ENCODE data around the gene KDF1. TPM values are rescaled to one million over a fixed set of nuclear protein-coding genes. Genes with fewer than 3 reads are reported as not detected.

Gene KDF1
- total RNA-seq, 4 donors from 2014 or later: 0.15 TPM; not detected in 3

DNA sequence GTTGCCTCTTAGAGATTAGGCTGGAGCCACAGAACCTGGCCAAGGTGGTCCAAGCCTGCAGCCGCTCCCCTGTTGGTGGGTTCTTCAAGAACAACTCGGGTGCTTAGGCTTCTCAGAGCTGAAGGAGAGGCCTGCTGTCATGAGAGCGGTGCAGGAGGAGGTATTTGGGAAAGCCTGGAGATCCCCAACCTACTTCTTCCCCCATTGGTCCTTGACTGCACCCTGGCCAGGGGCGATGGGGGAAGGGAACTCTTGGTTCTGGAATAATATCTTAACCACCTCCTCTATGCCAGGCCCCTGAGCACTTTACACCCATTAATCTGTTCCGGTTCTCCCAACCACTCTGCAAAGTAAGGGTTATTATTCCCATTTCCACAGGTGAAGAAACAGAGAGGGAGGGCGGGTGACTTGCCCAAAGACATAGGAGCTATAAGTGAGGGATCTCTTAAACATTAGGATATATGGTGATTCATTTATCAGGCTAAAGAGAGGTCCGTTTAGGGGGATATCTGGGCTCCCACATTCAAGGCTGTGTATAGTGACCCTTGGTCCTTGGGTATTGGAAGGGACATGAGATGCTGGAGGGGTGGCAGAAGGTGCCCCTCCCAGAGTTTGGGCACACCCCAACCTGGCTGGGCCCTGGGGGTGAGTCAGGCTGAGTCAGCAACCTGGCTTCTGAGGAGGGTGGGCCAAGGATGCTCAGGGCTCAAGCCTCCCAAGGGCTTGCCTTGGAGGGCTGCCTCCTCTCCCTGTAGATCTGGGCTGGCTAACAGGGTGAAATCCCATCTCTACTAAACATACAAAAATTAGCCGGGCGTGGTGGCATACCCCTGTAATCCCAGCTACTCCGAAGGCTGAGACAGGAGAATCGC, 38.4 kb upstream of the KDF1 start:
- in situ Hi-C loops (cut with MboI; ENCODE audit: low sequenced_read_pairs in 4 of 4) (loop anchor here in 3 of 4 donors (5.0 to 10.0 kb wide), 2 partner anchors 96 to 99 kb away; no protein-coding TSS in a partner anchor), intact Hi-C loops (cut with DNase I; ENCODE audit: low total_unique reads) (loop anchor here (5.0 kb wide), 1 partner anchor 34 kb away; no protein-coding TSS in a partner anchor)
- peaks cover 10 to 19% (median 18%) of the 10 kb centered on the region in 3 donors for H3K27me3 ChIP-seq
- peaks cover 19 to 25% of the 10 kb centered on the region in 2 donors for H3K4me1 ChIP-seq
- ATAC-seq: no peak
- H3K4me3 ChIP-seq: no peak overlapping the region
- no peaks in the 10 kb centered on the region for H3K9me3 ChIP-seq
- H3K27ac ChIP-seq: peak overlapping the region; percentile 45 to 72 (median 55)
- DNase-seq: no peak
- TF ChIP-seq POLR2A (IDR thresholded peaks at IDR 0.05): no peak
- no peaks in the 10 kb centered on the region for H3K36me3 ChIP-seq

DNA sequence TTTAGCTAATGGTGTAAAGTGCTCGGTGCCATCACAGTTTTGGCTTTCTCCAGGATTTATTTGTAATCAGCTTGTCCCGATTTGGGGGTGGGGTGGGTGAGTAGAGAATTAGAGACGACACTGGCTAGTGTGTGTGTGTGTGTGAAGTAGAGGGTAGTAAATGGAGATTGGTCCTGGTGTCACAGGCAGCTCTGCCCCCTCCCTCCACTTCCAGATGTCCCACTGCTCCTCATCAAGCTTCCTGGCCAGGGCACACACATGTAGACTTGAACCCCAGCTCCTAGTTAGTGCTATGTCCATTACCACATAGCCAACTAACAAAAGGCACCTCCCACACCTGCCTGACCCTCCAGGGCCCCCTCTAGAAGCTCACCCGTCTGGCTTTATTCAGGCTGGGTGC, 36.4 kb upstream of the KDF1 start:
- no peak overlapping the region for H3K4me3 ChIP-seq
- intact Hi-C loops (cut with DNase I; ENCODE audit: low total_unique reads): loop anchor here (1.0 to 5.0 kb wide), 3 partner anchors 36 to 101 kb away; no protein-coding TSS in a partner anchor
- H3K27ac ChIP-seq: no peak overlapping the region
- no peaks in the 10 kb centered on the region for H3K9me3 ChIP-seq
- in situ Hi-C loops (cut with MboI; ENCODE audit: low sequenced_read_pairs in 4 of 4): loop anchor here in 3 of 4 donors (5.0 to 10.0 kb wide), 2 partner anchors 98 to 101 kb away; no protein-coding TSS in a partner anchor
- peaks cover 23 to 37% (median 36%) of the 10 kb centered on the region in 3 donors for H3K27me3 ChIP-seq
- ATAC-seq: no peak
- no peak for DNase-seq
- TF ChIP-seq, protein P1, sequence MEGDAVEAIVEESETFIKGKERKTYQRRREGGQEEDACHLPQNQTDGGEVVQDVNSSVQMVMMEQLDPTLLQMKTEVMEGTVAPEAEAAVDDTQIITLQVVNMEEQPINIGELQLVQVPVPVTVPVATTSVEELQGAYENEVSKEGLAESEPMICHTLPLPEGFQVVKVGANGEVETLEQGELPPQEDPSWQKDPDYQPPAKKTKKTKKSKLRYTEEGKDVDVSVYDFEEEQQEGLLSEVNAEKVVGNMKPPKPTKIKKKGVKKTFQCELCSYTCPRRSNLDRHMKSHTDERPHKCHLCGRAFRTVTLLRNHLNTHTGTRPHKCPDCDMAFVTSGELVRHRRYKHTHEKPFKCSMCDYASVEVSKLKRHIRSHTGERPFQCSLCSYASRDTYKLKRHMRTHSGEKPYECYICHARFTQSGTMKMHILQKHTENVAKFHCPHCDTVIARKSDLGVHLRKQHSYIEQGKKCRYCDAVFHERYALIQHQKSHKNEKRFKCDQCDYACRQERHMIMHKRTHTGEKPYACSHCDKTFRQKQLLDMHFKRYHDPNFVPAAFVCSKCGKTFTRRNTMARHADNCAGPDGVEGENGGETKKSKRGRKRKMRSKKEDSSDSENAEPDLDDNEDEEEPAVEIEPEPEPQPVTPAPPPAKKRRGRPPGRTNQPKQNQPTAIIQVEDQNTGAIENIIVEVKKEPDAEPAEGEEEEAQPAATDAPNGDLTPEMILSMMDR (IDR thresholded peaks at IDR 0.05 in 4 of 5, conservative IDR thresholded peaks at IDR 0.05 in 1 of 5): no peak
- TF ChIP-seq POLR2A (IDR thresholded peaks at IDR 0.05): no peak
- H3K4me1 ChIP-seq: peaks cover 19 to 25% of the 10 kb centered on the region in 2 donors
- H3K36me3 ChIP-seq: no peaks in the 10 kb centered on the region

DNA sequence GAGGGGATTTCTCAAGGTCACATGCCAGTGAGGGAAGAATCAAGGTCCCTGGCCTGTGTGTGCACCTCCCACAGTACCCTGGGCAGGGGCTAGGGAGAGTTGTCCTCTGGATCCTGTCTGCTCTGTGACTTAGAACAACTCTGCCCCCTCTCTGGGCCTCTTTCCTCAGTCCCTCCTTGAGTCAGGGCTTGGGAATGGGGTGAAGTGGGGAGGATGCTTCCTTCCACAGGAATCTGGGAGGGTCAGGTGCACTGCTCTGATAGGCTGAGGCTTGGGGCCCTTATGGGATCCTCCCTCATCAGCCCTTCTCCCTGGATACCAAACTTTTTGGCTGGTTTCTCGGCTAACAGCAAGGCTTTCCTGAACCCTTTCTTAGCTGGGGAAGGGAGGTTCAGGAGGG, 35.8 kb upstream of the KDF1 start:
- no peak overlapping the region for H3K4me3 ChIP-seq
- DNase-seq (no peak), ATAC-seq (no peak)
- peak overlapping the region in 3 of 4 donors; percentile 12 to 58 (median 16) for H3K27ac ChIP-seq
- H3K27me3 ChIP-seq: peaks cover 23 to 38% (median 36%) of the 10 kb centered on the region in 3 donors
- H3K4me1 ChIP-seq: peaks cover 19 to 25% of the 10 kb centered on the region in 2 donors
- no peaks in the 10 kb centered on the region for H3K36me3 ChIP-seq
- in situ Hi-C loops (cut with MboI; ENCODE audit: low sequenced_read_pairs in 4 of 4) (loop anchor here in 3 of 4 donors (5.0 to 10.0 kb wide), 2 partner anchors 99 to 101 kb away; no protein-coding TSS in a partner anchor), intact Hi-C loops (cut with DNase I; ENCODE audit: low total_unique reads) (loop anchor here (2.0 to 5.0 kb wide), 2 partner anchors 36 to 49 kb away; no protein-coding TSS in a partner anchor)
- TF ChIP-seq, protein P1 (IDR thresholded peaks at IDR 0.05 in 4 of 5, conservative IDR thresholded peaks at IDR 0.05 in 1 of 5): no peak
- TF ChIP-seq POLR2A (IDR thresholded peaks at IDR 0.05): no peak
- H3K9me3 ChIP-seq: no peaks in the 10 kb centered on the region

DNA sequence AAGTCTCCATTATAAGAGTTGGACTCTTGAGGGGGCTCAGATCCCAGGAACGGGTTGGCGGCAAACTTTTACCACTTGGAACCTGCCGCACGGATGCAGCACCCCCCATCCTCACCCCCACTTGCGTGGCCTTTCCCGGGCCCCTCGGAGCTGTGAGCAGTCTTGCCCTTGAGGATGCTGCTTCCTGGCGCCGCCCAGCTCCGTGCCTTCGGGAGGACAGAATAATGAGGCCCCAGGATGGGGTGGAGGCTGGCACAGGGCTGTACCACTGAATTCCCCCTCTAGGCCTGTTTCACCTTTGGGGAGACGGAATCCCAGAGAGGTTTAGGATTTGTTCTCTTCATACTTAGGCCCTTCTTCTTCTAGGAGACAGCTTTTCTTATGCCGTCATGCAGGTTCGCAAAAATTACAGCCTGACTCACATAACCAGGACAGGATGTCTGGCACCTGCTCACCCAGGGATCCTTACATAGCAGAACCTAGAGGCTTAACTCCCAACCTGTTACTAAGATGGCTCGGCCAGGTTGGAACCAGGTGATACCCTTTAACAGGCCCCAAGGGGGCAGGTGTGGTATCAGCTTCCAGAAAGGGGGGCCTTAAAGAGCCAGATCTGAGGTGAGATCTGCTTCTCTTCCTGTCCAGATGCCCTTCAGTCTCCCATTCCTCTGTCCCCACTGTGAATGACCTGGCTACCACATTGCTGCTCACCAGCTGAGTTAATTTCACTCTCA, 34.7 kb upstream of the KDF1 start:
- Histone ChIP-seq H3K4me3 (peak overlapping the region; percentile 41 to 68 (median 53)), H3K27me3 (peaks cover 23 to 38% (median 36%) of the 10 kb centered on the region in 3 donors), H3K4me1 (peaks cover 12 to 24% of the 10 kb centered on the region in 2 donors), H3K27ac (peak overlapping the region in 3 of 4 donors; percentile 29 to 58 (median 53)), H3K36me3 (no peaks in the 10 kb centered on the region), H3K9me3 (no peaks in the 10 kb centered on the region)
- no peak for DNase-seq
- TF ChIP-seq, protein P1 (IDR thresholded peaks at IDR 0.05 in 4 of 5, conservative IDR thresholded peaks at IDR 0.05 in 1 of 5): no peak
- no peak for TF ChIP-seq POLR2A (IDR thresholded peaks at IDR 0.05)
- in situ Hi-C loops (cut with MboI; ENCODE audit: low sequenced_read_pairs in 4 of 4) (loop anchor here in 3 of 4 donors (5.0 to 10.0 kb wide), 2 partner anchors 100 to 102 kb away; no protein-coding TSS in a partner anchor), intact Hi-C loops (cut with DNase I; ENCODE audit: low total_unique reads) (loop anchor here (5.0 kb wide), 1 partner anchor 37 kb away; no protein-coding TSS in a partner anchor)
- ATAC-seq: no peak

All from gastrocnemius medialis (tissue), 4 donors.